GM12865 (cell line): ENCODE data around the gene INF2.
"Not testable (repeated sequence)": the region's sequence is repeated elsewhere in the genome, so short reads cannot be mapped to it uniquely, and the experiment has no call there.

ENCODE experiments used
- DNase-seq: peaks from one replicate; pipeline ENCODE4 v3.0.0; 2010; ENCODE audit warnings: low read depth
- H3K4me3 ChIP-seq: 2 replicates; pipeline ENCODE4 v1.5.1; 2011; ENCODE audit warnings: mild to moderate bottlenecking, low read depth, low read length, control low read depth
- CTCF ChIP-seq: IDR thresholded peaks from 2 replicates; pipeline ENCODE4 v1.5.1; 2011; ENCODE audit warnings: low read length, control low read depth, low read depth, inconsistent platforms; ENCODE audit not compliant: insufficient read depth; ENCODE audit errors: missing control alignments

Gene INF2

GRCh38 chr14:104746071-104746545, 56.7 kb downstream of the INF2 start:
- H3K4me3 ChIP-seq: no peak overlapping the region
- no peak for TF ChIP-seq CTCF
- DNase-seq: peak; percentile 57

GRCh38 chr14:104746934-104747481, 57.6 kb downstream of the INF2 start:
- no peak for DNase-seq

GRCh38 chr14:104747876-104748275, 58.5 kb downstream of the INF2 start:
- H3K4me3 ChIP-seq: no peak overlapping the region
- TF ChIP-seq CTCF: no peak
- DNase-seq: no peak

More at GRCh38 chr14:104746934-104747481, 57.6 kb downstream of the INF2 start:
- no peak for TF ChIP-seq CTCF
- H3K4me3 ChIP-seq: no peak overlapping the region

- TF ChIP-seq CTCF: no peak
- no peak overlapping the region for H3K4me3 ChIP-seq
- no peak for DNase-seq
Observed at GRCh38 chr14:104749111-104749649, 59.8 kb downstream of the INF2 start.

GRCh38 chr14:104750056-104750752, 60.8 kb downstream of the INF2 start:
- no peak for TF ChIP-seq CTCF
- DNase-seq: no peak
- no peak overlapping the region for H3K4me3 ChIP-seq

- H3K4me3 ChIP-seq, DNase-seq: not testable (repeated sequence)
Observed at GRCh38 chr14:104750753-104751057, 61.3 kb downstream of the INF2 start.

GRCh38 chr14:104751539-104752422, 62.4 kb downstream of the INF2 start:
- TF ChIP-seq CTCF: no peak
- DNase-seq: no peak
- H3K4me3 ChIP-seq: peak overlapping the region; percentile 63
